Measurements from ENCODE around the gene GNPDA1.

DNA sequence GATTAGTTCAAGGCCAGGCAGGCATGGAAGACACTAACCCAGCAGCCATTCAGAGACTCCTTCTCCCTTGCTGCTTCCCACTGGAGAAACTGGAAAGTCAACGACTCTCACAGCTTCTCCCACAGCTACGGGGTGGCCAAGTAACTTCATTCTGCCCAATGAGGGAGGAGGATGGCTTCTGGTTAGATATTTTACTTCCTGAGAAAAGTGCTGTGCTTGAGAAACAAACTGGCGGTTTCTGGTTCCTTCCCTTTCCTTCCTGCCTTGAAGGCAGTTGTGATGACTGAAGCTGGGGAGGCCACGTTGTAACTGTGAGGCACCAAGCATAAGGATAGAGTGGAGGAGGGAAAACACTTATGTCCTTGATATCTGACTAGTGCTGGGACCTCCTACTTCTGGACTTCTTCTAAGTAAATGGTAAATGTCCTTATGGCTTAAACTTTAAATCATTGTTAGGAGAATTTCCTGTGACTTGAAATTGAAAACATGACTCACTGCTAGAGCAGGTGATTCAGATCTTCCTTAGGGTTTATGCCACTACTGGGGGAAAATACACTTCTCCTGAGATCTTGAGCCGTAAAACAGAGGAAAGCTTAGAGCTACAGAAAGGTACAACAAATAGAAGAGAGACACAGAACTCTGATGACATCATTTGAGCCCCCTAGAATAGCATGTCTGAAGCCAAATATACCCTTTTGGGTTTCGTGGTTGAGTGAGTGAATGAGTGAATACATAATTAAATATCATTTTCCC, 3.1 kb upstream of the GNPDA1 start:
- TF ChIP-seq, protein P1, sequence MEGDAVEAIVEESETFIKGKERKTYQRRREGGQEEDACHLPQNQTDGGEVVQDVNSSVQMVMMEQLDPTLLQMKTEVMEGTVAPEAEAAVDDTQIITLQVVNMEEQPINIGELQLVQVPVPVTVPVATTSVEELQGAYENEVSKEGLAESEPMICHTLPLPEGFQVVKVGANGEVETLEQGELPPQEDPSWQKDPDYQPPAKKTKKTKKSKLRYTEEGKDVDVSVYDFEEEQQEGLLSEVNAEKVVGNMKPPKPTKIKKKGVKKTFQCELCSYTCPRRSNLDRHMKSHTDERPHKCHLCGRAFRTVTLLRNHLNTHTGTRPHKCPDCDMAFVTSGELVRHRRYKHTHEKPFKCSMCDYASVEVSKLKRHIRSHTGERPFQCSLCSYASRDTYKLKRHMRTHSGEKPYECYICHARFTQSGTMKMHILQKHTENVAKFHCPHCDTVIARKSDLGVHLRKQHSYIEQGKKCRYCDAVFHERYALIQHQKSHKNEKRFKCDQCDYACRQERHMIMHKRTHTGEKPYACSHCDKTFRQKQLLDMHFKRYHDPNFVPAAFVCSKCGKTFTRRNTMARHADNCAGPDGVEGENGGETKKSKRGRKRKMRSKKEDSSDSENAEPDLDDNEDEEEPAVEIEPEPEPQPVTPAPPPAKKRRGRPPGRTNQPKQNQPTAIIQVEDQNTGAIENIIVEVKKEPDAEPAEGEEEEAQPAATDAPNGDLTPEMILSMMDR (IDR thresholded peaks at IDR 0.05) = no peak
- TF ChIP-seq POLR2AphosphoS5 (IDR thresholded peaks at IDR 0.05) = no peak
